Colonic mucosa (tissue), 4 donors: ENCODE data around the gene LNPEP. TPM values are rescaled to one million over a fixed set of nuclear protein-coding genes. Genes with fewer than 3 reads are reported as not detected.

Source experiments
- DNase-seq: peaks from one replicate; pipeline ENCODE4 v3.0.0-alpha.2; 2020
- H3K27ac ChIP-seq: fragments of 200-600 bp; one replicate; pipeline ENCODE4 v1.8.0; 2021
- H3K27me3 ChIP-seq: fragments of 200-600 bp; one replicate; pipeline ENCODE4 v1.8.0; 2021
- H3K36me3 ChIP-seq: fragments of 200-600 bp; one replicate; pipeline ENCODE4 v1.8.0; 2021
- H3K4me1 ChIP-seq: fragments of 200-600 bp; one replicate; pipeline ENCODE4 v1.8.0; 2021; ENCODE audit warnings: mild to moderate bottlenecking
- H3K4me3 ChIP-seq: fragments of 200-600 bp; one replicate; pipeline ENCODE4 v1.8.0; 2021
- H3K9ac ChIP-seq, 2 donors: one replicate each; pipeline ENCODE4 v1.7.0; 2013; ENCODE audit warnings: control low read depth in 2 of 2, low read depth in 2 of 2, low read length in 2 of 2
- H3K9me3 ChIP-seq: fragments of 200-600 bp; one replicate; pipeline ENCODE4 v1.8.0; 2021
- intact Hi-C: fragments of 100-400 bp; cut with DNase I; formaldehyde crosslinking; loops from one replicate; pipeline ENCODE4 v1.14.1; 2022
- total RNA-seq, 2 donors: library from RNA; stranded (reverse); fragmentation: NEBNext Ultra II Directional in 1 of 2; extraction: Animal tissue kit (Norgen Biotek cat#: 25700) in 1 of 2; gene quantifications; one replicate each; pipeline ENCODE4 v1.2.1, GENCODE V29; 2021
- TF ChIP-seq, protein P1 (sequence below): fragments of 200-600 bp; IDR thresholded peaks from one replicate; pipeline ENCODE4 v1.8.0; 2022; ENCODE audit warnings: antibody characterized with exemption, mild to moderate bottlenecking
- donor health status: healthy.
- donor health status: DM: no; HTN: no; CAD: no.
- donor health status: DM: no; HTN: no; CAD: no.

LNPEP gene
- total RNA-seq, 2 donors from 2014 or later, result 23.7 to 34.9 TPM

DNA sequence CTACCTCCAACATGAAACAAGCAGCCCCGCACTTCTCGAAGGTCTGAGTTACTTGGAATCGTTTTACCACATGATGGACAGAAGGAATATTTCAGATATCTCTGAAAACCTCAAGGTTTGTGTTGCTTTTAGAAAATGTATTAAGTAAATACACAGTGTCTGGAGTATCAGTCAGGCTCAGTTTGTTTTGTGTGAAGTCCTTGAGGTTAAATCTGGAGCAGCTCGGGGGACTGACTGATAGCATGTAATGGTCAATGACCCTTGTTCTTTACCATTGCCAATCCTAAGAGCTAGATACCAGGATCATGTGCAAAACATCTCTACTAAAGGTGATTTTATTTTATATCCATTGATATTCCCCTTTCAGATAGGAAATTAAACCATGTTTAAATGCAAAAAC, 26.9 kb upstream of the LNPEP start:
- Histone ChIP-seq H3K4me3 (no peak overlapping the region), H3K27ac (no peak overlapping the region), H3K27me3 (no peaks in the 10 kb centered on the region), H3K9me3 (no peaks in the 10 kb centered on the region), H3K9ac (no peak overlapping the region), H3K36me3 (no peaks in the 10 kb centered on the region), H3K4me1 (no peaks in the 10 kb centered on the region)
- TF ChIP-seq, protein P1, sequence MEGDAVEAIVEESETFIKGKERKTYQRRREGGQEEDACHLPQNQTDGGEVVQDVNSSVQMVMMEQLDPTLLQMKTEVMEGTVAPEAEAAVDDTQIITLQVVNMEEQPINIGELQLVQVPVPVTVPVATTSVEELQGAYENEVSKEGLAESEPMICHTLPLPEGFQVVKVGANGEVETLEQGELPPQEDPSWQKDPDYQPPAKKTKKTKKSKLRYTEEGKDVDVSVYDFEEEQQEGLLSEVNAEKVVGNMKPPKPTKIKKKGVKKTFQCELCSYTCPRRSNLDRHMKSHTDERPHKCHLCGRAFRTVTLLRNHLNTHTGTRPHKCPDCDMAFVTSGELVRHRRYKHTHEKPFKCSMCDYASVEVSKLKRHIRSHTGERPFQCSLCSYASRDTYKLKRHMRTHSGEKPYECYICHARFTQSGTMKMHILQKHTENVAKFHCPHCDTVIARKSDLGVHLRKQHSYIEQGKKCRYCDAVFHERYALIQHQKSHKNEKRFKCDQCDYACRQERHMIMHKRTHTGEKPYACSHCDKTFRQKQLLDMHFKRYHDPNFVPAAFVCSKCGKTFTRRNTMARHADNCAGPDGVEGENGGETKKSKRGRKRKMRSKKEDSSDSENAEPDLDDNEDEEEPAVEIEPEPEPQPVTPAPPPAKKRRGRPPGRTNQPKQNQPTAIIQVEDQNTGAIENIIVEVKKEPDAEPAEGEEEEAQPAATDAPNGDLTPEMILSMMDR, result no peak
- intact Hi-C loops, result no loop called here
- no peak for DNase-seq

DNA sequence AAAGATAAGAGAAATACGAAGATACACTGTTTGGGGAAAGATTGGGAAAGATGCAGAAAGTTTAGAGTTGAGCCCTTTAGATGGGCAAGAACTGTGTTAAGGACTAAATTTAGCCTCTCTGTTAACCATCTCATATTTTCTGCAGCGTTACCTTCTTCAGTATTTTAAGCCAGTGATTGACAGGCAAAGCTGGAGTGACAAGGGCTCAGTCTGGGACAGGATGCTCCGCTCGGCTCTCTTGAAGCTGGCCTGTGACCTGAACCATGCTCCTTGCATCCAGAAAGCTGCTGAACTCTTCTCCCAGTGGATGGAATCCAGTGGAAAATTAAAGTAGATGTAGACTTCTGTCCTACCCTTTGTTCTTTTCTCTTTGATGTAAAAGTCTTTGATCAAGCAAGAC, 26.4 kb upstream of the LNPEP start:
- H3K27ac ChIP-seq, result no peak overlapping the region
- TF ChIP-seq, protein P1, result no peak
- intact Hi-C loops, result no loop called here
- no peaks in the 10 kb centered on the region for H3K9me3 ChIP-seq
- H3K36me3 ChIP-seq, result no peaks in the 10 kb centered on the region
- no peaks in the 10 kb centered on the region for H3K27me3 ChIP-seq
- no peak overlapping the region for H3K4me3 ChIP-seq
- H3K9ac ChIP-seq, result no peak overlapping the region
- DNase-seq, result no peak
- H3K4me1 ChIP-seq, result no peaks in the 10 kb centered on the region

DNA sequence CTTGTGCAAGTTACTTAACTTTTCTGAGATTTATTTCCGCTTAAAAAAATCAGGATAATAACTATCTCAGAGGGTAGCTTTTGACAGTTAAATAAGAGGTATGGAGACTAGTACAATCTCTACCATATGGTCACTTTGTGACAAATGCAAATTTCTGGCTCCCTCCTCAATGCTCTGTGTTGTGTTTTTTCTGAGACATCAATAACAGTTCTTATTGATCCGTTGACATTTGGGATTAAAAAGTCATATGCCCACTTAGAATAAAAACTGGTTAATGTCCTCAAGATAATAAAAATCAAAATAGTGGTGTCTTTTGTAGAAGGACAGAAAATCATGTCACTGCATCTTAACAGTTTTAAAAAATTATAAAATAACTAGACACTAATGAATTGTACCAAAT, 24.7 kb upstream of the LNPEP start:
- TF ChIP-seq, protein P1, result no peak
- Histone ChIP-seq H3K4me1 (no peaks in the 10 kb centered on the region), H3K27me3 (no peaks in the 10 kb centered on the region), H3K4me3 (no peak overlapping the region), H3K9me3 (no peaks in the 10 kb centered on the region), H3K9ac (no peak overlapping the region), H3K27ac (no peak overlapping the region), H3K36me3 (no peaks in the 10 kb centered on the region)
- intact Hi-C loops, result no loop called here
- no peak for DNase-seq

DNA sequence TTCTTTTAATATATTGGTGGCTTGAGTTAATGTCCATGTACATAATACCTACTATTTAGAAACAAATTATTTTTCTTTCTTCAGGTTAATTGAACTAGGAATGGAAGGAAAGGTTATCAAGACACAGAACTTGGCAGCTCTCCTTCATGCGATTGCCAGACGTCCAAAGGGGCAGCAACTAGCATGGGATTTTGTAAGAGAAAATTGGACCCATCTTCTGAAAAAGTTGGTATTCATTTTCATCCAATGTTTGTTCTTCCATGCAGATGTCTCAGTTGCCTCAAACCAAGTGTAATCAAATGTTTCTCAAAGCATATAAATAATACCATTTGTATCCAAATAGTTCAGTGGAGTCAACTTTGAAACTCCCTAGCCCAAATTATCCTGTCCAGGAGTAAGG, 22.6 kb upstream of the LNPEP start:
- intact Hi-C loops, result no loop called here
- Histone ChIP-seq H3K36me3 (no peaks in the 10 kb centered on the region), H3K4me3 (no peak overlapping the region)

DNA sequence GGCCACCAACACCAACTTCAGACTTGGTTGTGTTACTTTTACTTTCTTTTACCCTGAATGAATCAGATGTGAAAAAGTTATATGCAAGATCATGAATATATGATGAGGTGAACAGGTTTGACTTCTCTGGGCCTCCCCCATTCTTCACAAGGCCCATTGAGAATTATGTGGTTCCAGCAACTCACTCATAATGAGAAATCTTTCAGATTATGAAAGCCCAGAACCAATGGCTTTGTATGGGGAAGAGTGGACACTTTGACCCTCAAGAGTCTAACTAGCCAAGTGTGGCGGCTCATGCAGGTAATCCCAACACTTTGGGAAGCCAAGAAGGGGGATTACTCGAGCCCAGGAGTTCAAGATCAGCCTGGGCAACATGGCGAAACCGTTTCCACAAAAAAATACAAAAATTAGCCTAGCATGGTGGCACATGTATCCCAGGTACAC, 16.1 kb upstream of the LNPEP start:
- TF ChIP-seq, protein P1, result no peak
- Histone ChIP-seq H3K4me1 (no peaks in the 10 kb centered on the region), H3K27ac (no peak overlapping the region), H3K9me3 (no peaks in the 10 kb centered on the region), H3K4me3 (no peak overlapping the region), H3K36me3 (no peaks in the 10 kb centered on the region), H3K9ac (no peak overlapping the region), H3K27me3 (no peaks in the 10 kb centered on the region)
- intact Hi-C loops, result no loop called here
- DNase-seq, result no peak

More for the DNA sequence above, 22.6 kb upstream of the LNPEP start:
- Histone ChIP-seq H3K27me3 (no peaks in the 10 kb centered on the region), H3K9me3 (no peaks in the 10 kb centered on the region), H3K27ac (no peak overlapping the region), H3K4me1 (no peaks in the 10 kb centered on the region), H3K9ac (no peak overlapping the region)
- TF ChIP-seq, protein P1, result no peak
- no peak for DNase-seq
